GM12878 (cell line): Measurements from ENCODE around the gene OR2T6. TPM values are rescaled to one million over a fixed set of nuclear protein-coding genes. Genes with fewer than 3 reads are reported as not detected.

Experiments used
- BCL3 ChIP-seq: IDR thresholded peaks from 2 replicates; pipeline ENCODE4 v1.6.1; 2011; ENCODE audit warnings: borderline replicate concordance, low read depth, mild to moderate bottlenecking, moderate library complexity, low read length; ENCODE audit not compliant: insufficient read depth, poor library complexity, severe bottlenecking
- BRCA1 ChIP-seq: IDR thresholded peaks from 2 replicates; pipeline ENCODE4 v1.6.1; 2011; ENCODE audit warnings: low read depth, low read length, improper control_type of control experiment
- CUX1 ChIP-seq: IDR thresholded peaks from 2 replicates; pipeline ENCODE4 v1.6.1; 2012; ENCODE audit warnings: improper control_type of control experiment, low read depth, low read length; ENCODE audit not compliant: insufficient replicate concordance
- EED ChIP-seq: sonication (generic); IDR thresholded peaks from 2 replicates; pipeline ENCODE4 v1.6.1; 2016; ENCODE audit warnings: antibody characterized with exemption, low read depth
- FOXK2 ChIP-seq: fragments of 450-650 bp; IDR thresholded peaks from 2 replicates; pipeline ENCODE4 v1.6.1; 2017; ENCODE audit warnings: mild to moderate bottlenecking, moderate library complexity
- FOXM1 ChIP-seq: IDR thresholded peaks from 2 replicates; pipeline ENCODE4 v1.6.1; 2012; ENCODE audit warnings: low read depth, mild to moderate bottlenecking, inconsistent platforms, low read length, moderate library complexity
- GABPA ChIP-seq: IDR thresholded peaks from 2 replicates; pipeline ENCODE4 v1.6.1; 2014; ENCODE audit warnings: antibody characterized with exemption, low read depth, mild to moderate bottlenecking, inconsistent platforms
- NFXL1 ChIP-seq: fragments of 450-650 bp; IDR thresholded peaks from 2 replicates; pipeline ENCODE4 v1.6.1; 2017; ENCODE audit warnings: antibody characterized with exemption, mild to moderate bottlenecking, borderline replicate concordance
- NR2F1 ChIP-seq: fragments of 450-650 bp; conservative IDR thresholded peaks from 2 replicates; pipeline ENCODE4 v1.6.1; 2017; ENCODE audit warnings: mild to moderate bottlenecking
- POLR2A ChIP-seq: IDR thresholded peaks from 2 replicates; pipeline ENCODE4 v1.6.1; 2011; ENCODE audit warnings: low read depth, mild to moderate bottlenecking, low read length
- POLR2AphosphoS2 ChIP-seq: IDR thresholded peaks from 2 replicates; pipeline ENCODE4 v1.6.1; 2011; ENCODE audit warnings: low read depth, mild to moderate bottlenecking, low read length, improper control_type of control experiment, moderate library complexity
- RB1 ChIP-seq: fragments of 450-650 bp; formaldehyde crosslinking; IDR thresholded peaks from 2 replicates; pipeline ENCODE4 v1.6.1; 2017; ENCODE audit warnings: mild to moderate bottlenecking, borderline replicate concordance
- RELB ChIP-seq: fragments of 450-650 bp; IDR thresholded peaks from 2 replicates; pipeline ENCODE4 v1.6.1; 2017; ENCODE audit warnings: low read depth, mild to moderate bottlenecking, moderate library complexity
- REST ChIP-seq: IDR thresholded peaks from 2 replicates; pipeline ENCODE4 v1.6.1; 2012; ENCODE audit warnings: mild to moderate bottlenecking, low read depth, low read length
- STAT3 ChIP-seq: IDR thresholded peaks from 2 replicates; pipeline ENCODE4 v1.6.1; 2011; ENCODE audit warnings: low read depth, low read length, improper control_type of control experiment
- TBL1XR1 ChIP-seq: IDR thresholded peaks from 2 replicates; pipeline ENCODE4 v1.6.1; 2012; ENCODE audit warnings: low read depth, low read length, improper control_type of control experiment
- TCF3 ChIP-seq: IDR thresholded peaks from 2 replicates; pipeline ENCODE4 v1.6.1; 2012; ENCODE audit warnings: low read depth, mild to moderate bottlenecking, low read length, borderline replicate concordance; ENCODE audit not compliant: insufficient read depth
- ZNF622 ChIP-seq: fragments of 450-650 bp; IDR thresholded peaks from 2 replicates; pipeline ENCODE4 v1.6.1; 2017; ENCODE audit warnings: mild to moderate bottlenecking, inconsistent platforms
- polyA plus RNA-seq, 11 experiments: library from polyadenylated mRNA; depleted of rRNA in 4 of 11; unstranded in 6 of 11; stranded (reverse) in 5 of 11; fragments of >200 nt; fragmentation: Nextera tagmentation in 4 of 11; fragmentation: Illumina TruSeq in 1 of 11; extraction: Ambion mirVana in 4 of 11; extraction: Trizol in 1 of 11; gene quantifications; 1 replicate in 1 of 11; 2 replicates in 10 of 11; pipeline versions ENCODE4 v1.2.1 to v1.2.3, GENCODE V29; 2011 to 2016; ENCODE audit warnings: inconsistent platforms in 2 of 11, missing spikeins in 2 of 11, low read depth in 1 of 11
- total RNA-seq, 4 experiments: library from RNA; depleted of rRNA in 3 of 4; stranded (reverse); fragments of >200 nt in 3 of 4; fragmentation: Illumina TruSeq in 1 of 4; extraction: Trizol in 1 of 4; gene quantifications; 2 replicates each; pipeline versions ENCODE4 v1.2.1 to v1.2.3, GENCODE V29; 2013 to 2021

Gene OR2T6
- total and polyA plus RNA-seq, 10 of the 15 experiments (the other 5 are each of a cell fraction or from before 2014, with no cell fraction given) = not detected

- TF ChIP-seq POLR2A (no peak), REST (no peak), FOXM1 (peak; percentile 56; the same call in 1 of the 2 replicates), TCF3 (no peak), ZNF622 (no peak), BCL3 (peak; percentile 64), EED (0 out of 2 replicates have a peak, but pooled peaks have one; percentile 3), GABPA (no peak), RB1 (no peak), POLR2AphosphoS2 (no peak), STAT3 (no peak), NFXL1 (no peak), RELB (no peak; the same call in 1 of the 2 replicates), CUX1 (no peak), TBL1XR1 (no peak), NR2F1 (peak; percentile 77), FOXK2 (no peak), BRCA1 (no peak)
Observed at GRCh38 chr1:248406721-248407692, 31.5 kb downstream of the OR2T6 start (continued).
